ENCODE measurements around the gene CWH43.

The CWH43 gene

GRCh38 chr4:48960988-48961635 lies 25.0 kb upstream of the CWH43 start:
- no peak overlapping the region for H3K4me3 ChIP-seq (replicated peaks in 1 of 2; ENCODE audit: low read depth in 2 of 2, low read length in 2 of 2)
- no peak for DNase-seq (ENCODE audit: low read depth in 2 of 2)
- TF ChIP-seq, protein P1, sequence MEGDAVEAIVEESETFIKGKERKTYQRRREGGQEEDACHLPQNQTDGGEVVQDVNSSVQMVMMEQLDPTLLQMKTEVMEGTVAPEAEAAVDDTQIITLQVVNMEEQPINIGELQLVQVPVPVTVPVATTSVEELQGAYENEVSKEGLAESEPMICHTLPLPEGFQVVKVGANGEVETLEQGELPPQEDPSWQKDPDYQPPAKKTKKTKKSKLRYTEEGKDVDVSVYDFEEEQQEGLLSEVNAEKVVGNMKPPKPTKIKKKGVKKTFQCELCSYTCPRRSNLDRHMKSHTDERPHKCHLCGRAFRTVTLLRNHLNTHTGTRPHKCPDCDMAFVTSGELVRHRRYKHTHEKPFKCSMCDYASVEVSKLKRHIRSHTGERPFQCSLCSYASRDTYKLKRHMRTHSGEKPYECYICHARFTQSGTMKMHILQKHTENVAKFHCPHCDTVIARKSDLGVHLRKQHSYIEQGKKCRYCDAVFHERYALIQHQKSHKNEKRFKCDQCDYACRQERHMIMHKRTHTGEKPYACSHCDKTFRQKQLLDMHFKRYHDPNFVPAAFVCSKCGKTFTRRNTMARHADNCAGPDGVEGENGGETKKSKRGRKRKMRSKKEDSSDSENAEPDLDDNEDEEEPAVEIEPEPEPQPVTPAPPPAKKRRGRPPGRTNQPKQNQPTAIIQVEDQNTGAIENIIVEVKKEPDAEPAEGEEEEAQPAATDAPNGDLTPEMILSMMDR (IDR thresholded peaks at IDR 0.05; ENCODE audit: low read depth, low read length), result no peak

- H3K4me3 ChIP-seq (replicated peaks in 1 of 2; ENCODE audit: low read depth in 2 of 2, low read length in 2 of 2), result no peak overlapping the region
- TF ChIP-seq, protein P1 (IDR thresholded peaks at IDR 0.05; ENCODE audit: low read depth, low read length), result no peak
- no peak for DNase-seq (ENCODE audit: low read depth in 2 of 2)
Observed at GRCh38 chr4:48962636-48963035, 23.4 kb upstream of the CWH43 start.

DNA sequence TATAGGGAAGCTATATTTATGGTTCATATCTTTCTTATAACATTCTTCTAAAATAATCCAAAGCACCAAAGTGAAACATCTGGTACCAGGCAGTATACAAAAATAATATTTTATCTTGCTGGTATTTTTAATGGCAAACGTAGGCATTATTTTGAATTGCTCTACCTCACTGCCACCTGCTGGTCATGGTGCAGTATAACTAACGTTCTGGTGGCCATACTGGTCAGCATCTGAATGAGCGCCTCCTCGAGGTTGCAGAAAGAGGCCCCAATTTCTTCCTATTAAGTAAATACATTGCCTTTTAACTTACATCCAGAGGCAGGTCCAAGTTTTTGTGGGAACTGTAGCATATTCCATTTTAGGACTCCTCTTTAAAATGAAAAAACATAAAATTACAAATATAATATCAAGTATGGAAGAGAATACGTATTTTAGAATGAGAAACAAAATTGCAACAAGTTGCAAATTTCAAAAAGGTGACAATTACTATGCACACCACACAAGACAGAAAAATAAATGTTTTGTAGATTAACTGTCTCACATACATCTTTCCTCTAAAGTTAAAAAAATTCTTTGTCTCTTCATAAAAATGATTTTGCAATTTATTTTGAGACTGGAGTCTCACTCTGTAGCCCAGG lies 22.9 kb upstream of the CWH43 start:
- no peak overlapping the region for H3K4me3 ChIP-seq (replicated peaks in 1 of 2; ENCODE audit: low read depth in 2 of 2, low read length in 2 of 2)
- DNase-seq (ENCODE audit: low read depth in 2 of 2), result peak; percentile 93 to 94
- TF ChIP-seq, protein P1 (IDR thresholded peaks at IDR 0.05; ENCODE audit: low read depth, low read length), result peak; percentile 97

DNA sequence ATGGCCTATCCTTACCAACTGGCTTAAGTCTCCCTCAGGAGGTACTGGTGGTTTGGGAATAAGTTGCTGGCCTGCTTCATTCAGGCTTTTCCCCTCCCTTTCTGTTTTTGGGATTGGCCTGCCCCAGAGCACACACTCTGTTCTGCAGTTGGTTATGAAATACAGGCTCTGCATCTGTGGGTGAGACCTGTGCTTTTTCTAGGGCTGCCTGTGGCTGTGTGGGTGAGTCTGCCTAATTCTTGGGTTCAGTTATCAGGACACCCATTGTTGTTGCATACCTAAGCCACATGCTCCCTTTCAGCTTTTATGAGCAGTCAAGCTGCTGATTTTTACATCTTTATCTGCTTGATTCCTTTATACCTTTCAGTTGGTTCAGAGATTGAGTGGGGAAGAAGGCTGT lies 19.0 kb upstream of the CWH43 start:
- H3K4me3 ChIP-seq (replicated peaks in 1 of 2; ENCODE audit: low read depth in 2 of 2, low read length in 2 of 2), result no peak overlapping the region
- DNase-seq (ENCODE audit: low read depth in 2 of 2), result peak in 1 of 2 donors; percentile 10
- TF ChIP-seq, protein P1 (IDR thresholded peaks at IDR 0.05; ENCODE audit: low read depth, low read length), result no peak

GRCh38 chr4:48967631-48968030 lies 18.4 kb upstream of the CWH43 start:
- TF ChIP-seq, protein P1 (IDR thresholded peaks at IDR 0.05; ENCODE audit: low read depth, low read length), result no peak
- DNase-seq (ENCODE audit: low read depth in 2 of 2), result peak in 1 of 2 donors; percentile 25
- H3K4me3 ChIP-seq (replicated peaks in 1 of 2; ENCODE audit: low read depth in 2 of 2, low read length in 2 of 2), result no peak overlapping the region

- peak; percentile 7 to 80 for DNase-seq (ENCODE audit: low read depth in 2 of 2)
- TF ChIP-seq, protein P1 (IDR thresholded peaks at IDR 0.05; ENCODE audit: low read depth, low read length), result no peak
Observed at GRCh38 chr4:48968814-48969213, 17.3 kb upstream of the CWH43 start.

More at GRCh38 chr4:48968814-48969213, 17.3 kb upstream of the CWH43 start:
- H3K4me3 ChIP-seq (replicated peaks in 1 of 2; ENCODE audit: low read depth in 2 of 2, low read length in 2 of 2), result no peak overlapping the region
